ENCODE results near the gene NFIA. TPM values are rescaled to one million over a fixed set of nuclear protein-coding genes. Genes with fewer than 3 reads are reported as not detected.

NFIA gene
- total and polyA plus RNA-seq, 10 of the 15 experiments (the other 5 are each of a cell fraction or from before 2014, with no cell fraction given), result 0.10 to 0.16 TPM; not detected in 8

DNA sequence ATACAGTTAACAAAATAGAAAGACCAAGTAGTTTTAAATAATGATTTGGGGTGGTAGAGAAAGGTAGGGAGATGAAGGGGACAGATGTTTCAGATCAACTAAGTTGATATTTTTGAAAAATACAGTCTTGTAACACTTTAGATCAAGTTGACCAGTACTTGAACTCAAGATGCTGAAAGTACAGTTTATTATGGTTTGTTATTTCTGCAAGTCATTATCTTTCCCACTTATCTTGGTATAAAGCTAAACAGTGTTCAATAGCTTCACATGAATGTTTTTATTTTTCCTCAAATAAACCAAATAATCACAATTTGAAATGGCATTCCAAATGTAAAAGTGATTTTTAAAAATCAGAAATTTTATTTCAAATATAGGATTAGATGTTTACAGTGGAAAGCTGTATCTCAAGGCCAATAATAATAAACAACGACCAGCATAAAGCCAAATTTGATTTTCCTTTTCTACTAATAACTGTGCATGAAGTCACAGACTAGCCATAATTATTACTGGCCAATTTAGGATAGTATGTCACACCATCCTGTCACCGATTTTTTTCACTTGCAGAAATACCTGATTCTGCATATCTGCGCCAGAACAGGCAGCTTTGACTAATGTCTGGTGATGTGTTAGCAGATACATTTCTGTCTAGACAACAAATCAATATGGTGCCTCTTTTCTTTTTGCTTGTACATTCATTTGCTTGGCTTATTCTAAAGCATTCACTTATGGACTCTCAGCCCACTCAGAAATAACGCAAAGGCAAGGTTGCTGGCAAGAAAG lies 322.4 kb downstream of the NFIA start (continued):
- TF ChIP-seq, protein P1, sequence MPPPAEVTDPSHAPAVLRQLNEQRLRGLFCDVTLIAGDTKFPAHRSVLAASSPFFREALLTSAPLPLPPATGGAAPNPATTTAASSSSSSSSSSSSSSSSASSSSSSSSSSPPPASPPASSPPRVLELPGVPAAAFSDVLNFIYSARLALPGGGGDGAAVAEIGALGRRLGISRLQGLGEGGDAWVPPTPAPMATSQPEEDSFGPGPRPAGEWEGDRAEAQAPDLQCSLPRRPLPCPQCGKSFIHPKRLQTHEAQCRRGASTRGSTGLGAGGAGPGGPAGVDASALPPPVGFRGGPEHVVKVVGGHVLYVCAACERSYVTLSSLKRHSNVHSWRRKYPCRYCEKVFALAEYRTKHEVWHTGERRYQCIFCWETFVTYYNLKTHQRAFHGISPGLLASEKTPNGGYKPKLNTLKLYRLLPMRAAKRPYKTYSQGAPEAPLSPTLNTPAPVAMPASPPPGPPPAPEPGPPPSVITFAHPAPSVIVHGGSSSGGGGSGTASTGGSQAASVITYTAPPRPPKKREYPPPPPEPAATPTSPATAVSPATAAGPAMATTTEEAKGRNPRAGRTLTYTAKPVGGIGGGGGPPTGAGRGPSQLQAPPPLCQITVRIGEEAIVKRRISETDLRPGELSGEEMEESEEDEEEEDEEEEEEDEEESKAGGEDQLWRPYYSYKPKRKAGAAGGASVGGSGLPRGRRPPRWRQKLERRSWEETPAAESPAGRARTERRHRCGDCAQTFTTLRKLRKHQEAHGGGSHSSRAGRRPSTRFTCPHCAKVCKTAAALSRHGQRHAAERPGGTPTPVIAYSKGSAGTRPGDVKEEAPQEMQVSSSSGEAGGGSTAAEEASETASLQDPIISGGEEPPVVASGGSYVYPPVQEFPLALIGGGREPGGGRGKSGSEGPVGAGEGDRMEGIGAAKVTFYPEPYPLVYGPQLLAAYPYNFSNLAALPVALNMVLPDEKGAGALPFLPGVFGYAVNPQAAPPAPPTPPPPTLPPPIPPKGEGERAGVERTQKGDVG (CRISPR knock-in tag; IDR thresholded peaks at IDR 0.05), result no peak
- no peak for TF ChIP-seq ZNF217 (IDR thresholded peaks at IDR 0.05)

GRCh38 chr1:61406467-61406866 lies 324.1 kb downstream of the NFIA start:
- Histone ChIP-seq H3K27ac (ENCODE audit: control insufficient read depth, insufficient read depth) (no peak overlapping the region), H3K36me3 (ENCODE audit: control insufficient read depth in 2 of 2, insufficient read depth in 2 of 2, low read length in 1 of 2) (no peaks in the 10 kb centered on the region), H3K4me3 (no peak overlapping the region), H3K27me3 (replicated peaks in 1 of 2; ENCODE audit: control insufficient read depth in 2 of 2, insufficient read depth in 2 of 2, low read length in 1 of 2) (peaks cover 0 to 2% of the 10 kb centered on the region in 2 experiments; a peak in 1 of 4 replicates), H4K20me1 (ENCODE audit: control insufficient read depth, insufficient read depth) (no peaks in the 10 kb centered on the region), H2AFZ (ENCODE audit: control insufficient read depth, low read depth, low read length) (no peak overlapping the region), H3K4me1 (ENCODE audit: control insufficient read depth, insufficient read depth, low read length) (no peaks in the 10 kb centered on the region), H3K79me2 (ENCODE audit: control insufficient read depth, insufficient read depth, low read length) (no peaks in the 10 kb centered on the region), H3K9ac (ENCODE audit: control insufficient read depth, insufficient read depth, low read length) (no peak overlapping the region), H3K4me2 (ENCODE audit: control insufficient read depth, insufficient read depth) (no peak overlapping the region), H3K9me3 (replicated peaks; ENCODE audit: control insufficient read depth, insufficient read depth, low read length) (no peaks in the 10 kb centered on the region)
- intact Hi-C loops (cut with micrococcal nuclease; ENCODE audit: unreplicated experiment), result loop anchor here (10.0 kb wide), 1 partner anchor 822 kb away; no protein-coding TSS in a partner anchor
- RAD21 ChIA-PET (ENCODE audit: unreplicated experiment), result no interaction called here
- CTCF ChIA-PET, result no interaction called here
- POLR2A ChIA-PET, result no interaction called here
- no peak for FAIRE-seq
- no peak for ATAC-seq
- DNase-seq (ENCODE audit: low read depth, low spot score), result no peak
- in situ Hi-C loops (cut with MboI), result no loop called here
- WGBS (ENCODE audit: insufficient coverage, insufficient replicate concordance, low lambda C conversion rate, missing lambda C conversion rate), result 56% methylated on average over 10 of the region's 10 CpGs
- BruUV-seq (replicated peaks), result no TSS peak
- SMC1A ChIA-PET (ENCODE audit: uncharacterized antibody, unreplicated experiment), result interaction anchor here (0.7 kb wide), 1 partner anchor 166 kb away, joined by 3 read pairs; no protein-coding TSS in a partner anchor
- TF ChIP-seq BMI1 (IDR thresholded peaks at IDR 0.05; ENCODE audit: borderline replicate concordance) (no peak), FOS (IDR thresholded peaks at IDR 0.05; ENCODE audit: borderline replicate concordance, extremely low read depth, insufficient read length) (no peak), ZNF274 (IDR thresholded peaks at IDR 0.05; ENCODE audit: insufficient read depth, insufficient read length) (no peak), CHD4 (IDR thresholded peaks at IDR 0.05) (no peak), ZZZ3 (IDR thresholded peaks at IDR 0.05; ENCODE audit: control insufficient read depth, insufficient read length, low read depth) (no peak), DPF2 (IDR thresholded peaks at IDR 0.05) (no peak), ATF7 (IDR thresholded peaks at IDR 0.05; ENCODE audit: low read depth) (no peak), NRF1 (conservative IDR thresholded peaks at IDR 0.05; ENCODE audit: low read depth, low read length) (no peak), MYB (IDR thresholded peaks at IDR 0.05; ENCODE audit: borderline replicate concordance, low read depth, low read length) (no peak), ZBTB33 (IDR thresholded peaks at IDR 0.05) (no peak), NFXL1 (IDR thresholded peaks at IDR 0.05; ENCODE audit: borderline replicate concordance) (no peak), POLR2AphosphoS2 (IDR thresholded peaks at IDR 0.05; ENCODE audit: low read depth, low read length) (no peak)
- TF ChIP-seq, protein P2, sequence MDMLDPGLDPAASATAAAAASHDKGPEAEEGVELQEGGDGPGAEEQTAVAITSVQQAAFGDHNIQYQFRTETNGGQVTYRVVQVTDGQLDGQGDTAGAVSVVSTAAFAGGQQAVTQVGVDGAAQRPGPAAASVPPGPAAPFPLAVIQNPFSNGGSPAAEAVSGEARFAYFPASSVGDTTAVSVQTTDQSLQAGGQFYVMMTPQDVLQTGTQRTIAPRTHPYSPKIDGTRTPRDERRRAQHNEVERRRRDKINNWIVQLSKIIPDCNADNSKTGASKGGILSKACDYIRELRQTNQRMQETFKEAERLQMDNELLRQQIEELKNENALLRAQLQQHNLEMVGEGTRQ (IDR thresholded peaks at IDR 0.05; ENCODE audit: borderline replicate concordance, low read depth, low read length), result no peak
- TF ChIP-seq, protein P3, sequence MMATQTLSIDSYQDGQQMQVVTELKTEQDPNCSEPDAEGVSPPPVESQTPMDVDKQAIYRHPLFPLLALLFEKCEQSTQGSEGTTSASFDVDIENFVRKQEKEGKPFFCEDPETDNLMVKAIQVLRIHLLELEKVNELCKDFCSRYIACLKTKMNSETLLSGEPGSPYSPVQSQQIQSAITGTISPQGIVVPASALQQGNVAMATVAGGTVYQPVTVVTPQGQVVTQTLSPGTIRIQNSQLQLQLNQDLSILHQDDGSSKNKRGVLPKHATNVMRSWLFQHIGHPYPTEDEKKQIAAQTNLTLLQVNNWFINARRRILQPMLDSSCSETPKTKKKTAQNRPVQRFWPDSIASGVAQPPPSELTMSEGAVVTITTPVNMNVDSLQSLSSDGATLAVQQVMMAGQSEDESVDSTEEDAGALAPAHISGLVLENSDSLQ (IDR thresholded peaks at IDR 0.05), result no peak

Data from GM12878 (cell line).